ENCODE data around the gene RTP4. TPM values are rescaled to one million over a fixed set of nuclear protein-coding genes. Genes with fewer than 3 reads are reported as not detected.

Gene RTP4
- total and polyA plus RNA-seq, 2 donors from 2014 or later = 5.4 to 8.4 TPM

GRCh38 chr3:187336322-187336721 is 31.9 kb upstream of the RTP4 start:
- no peak for TF ChIP-seq CTCF (IDR thresholded peaks at IDR 0.05; ENCODE audit: borderline replicate concordance, extremely low read depth, insufficient read depth)
- Histone ChIP-seq H3K4me1 (ENCODE audit: control insufficient read depth in 2 of 3, insufficient read depth in 2 of 3, low read depth in 1 of 3, low read length in 3 of 3) (no peaks in the 10 kb centered on the region), H3K9me3 (ENCODE audit: control insufficient read depth in 2 of 3, insufficient read depth in 1 of 3, low read length in 3 of 3) (no peaks in the 10 kb centered on the region), H3K27me3 (ENCODE audit: control insufficient read depth, insufficient read depth, low read length) (no peaks in the 10 kb centered on the region), H3K36me3 (ENCODE audit: control insufficient read depth in 2 of 3, insufficient read depth in 3 of 3, low read length in 3 of 3) (no peaks in the 10 kb centered on the region), H3K4me3 (ENCODE audit: low read length in 3 of 3) (no peak overlapping the region), H3K27ac (ENCODE audit: low read depth in 2 of 2, low read length in 2 of 2) (no peak overlapping the region), H3K9ac (ENCODE audit: low read length in 3 of 3) (no peak overlapping the region)
- FAIRE-seq = no peak
- DNase-seq = peak in 3 of 5 donors; percentile 5 to 76 (median 12)
- intact Hi-C loops (cut with DNase I) = no loop called here

GRCh38 chr3:187340578-187340977 is 27.6 kb upstream of the RTP4 start:
- intact Hi-C loops (cut with DNase I) = no loop called here
- Histone ChIP-seq H3K4me3 (ENCODE audit: low read length in 3 of 3) (no peak overlapping the region), H3K27ac (ENCODE audit: low read depth in 2 of 2, low read length in 2 of 2) (no peak overlapping the region), H3K9ac (ENCODE audit: low read length in 3 of 3) (no peak overlapping the region), H3K9me3 (ENCODE audit: control insufficient read depth in 2 of 3, insufficient read depth in 1 of 3, low read length in 3 of 3) (no peaks in the 10 kb centered on the region), H3K4me1 (ENCODE audit: control insufficient read depth in 2 of 3, insufficient read depth in 2 of 3, low read depth in 1 of 3, low read length in 3 of 3) (no peaks in the 10 kb centered on the region), H3K27me3 (ENCODE audit: control insufficient read depth, insufficient read depth, low read length) (no peaks in the 10 kb centered on the region), H3K36me3 (ENCODE audit: control insufficient read depth in 2 of 3, insufficient read depth in 3 of 3, low read length in 3 of 3) (no peaks in the 10 kb centered on the region)
- DNase-seq (no peak), FAIRE-seq (no peak)
- no peak for TF ChIP-seq CTCF (IDR thresholded peaks at IDR 0.05; ENCODE audit: borderline replicate concordance, extremely low read depth, insufficient read depth)

DNA sequence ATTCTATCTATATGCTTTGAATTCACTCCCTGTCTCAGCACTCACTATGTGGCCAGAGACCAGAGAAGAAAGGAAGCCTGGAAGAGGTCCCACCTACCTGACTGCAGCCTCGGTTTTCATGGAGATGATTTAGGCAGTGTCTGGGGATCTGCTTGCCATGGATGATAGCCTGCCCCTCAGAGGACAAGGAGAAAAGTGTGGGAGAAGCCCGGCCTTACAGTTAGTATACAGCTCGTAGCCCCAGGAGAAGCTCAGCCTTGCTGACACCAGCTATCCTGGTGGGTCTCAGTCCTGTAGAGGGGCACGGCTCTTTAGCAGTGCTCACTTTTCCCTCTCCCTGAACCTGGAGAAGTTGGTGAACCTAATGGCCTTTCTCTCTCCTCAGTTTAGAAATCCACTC is 25.9 kb upstream of the RTP4 start:
- intact Hi-C loops (cut with DNase I) = no loop called here
- no peak for TF ChIP-seq CTCF (IDR thresholded peaks at IDR 0.05; ENCODE audit: borderline replicate concordance, extremely low read depth, insufficient read depth)
- no peak for FAIRE-seq
- Histone ChIP-seq H3K9me3 (ENCODE audit: control insufficient read depth in 2 of 3, insufficient read depth in 1 of 3, low read length in 3 of 3) (no peaks in the 10 kb centered on the region), H3K36me3 (ENCODE audit: control insufficient read depth in 2 of 3, insufficient read depth in 3 of 3, low read length in 3 of 3) (no peaks in the 10 kb centered on the region), H3K4me3 (ENCODE audit: low read length in 3 of 3) (no peak overlapping the region), H3K27ac (ENCODE audit: low read depth in 2 of 2, low read length in 2 of 2) (no peak overlapping the region), H3K27me3 (ENCODE audit: control insufficient read depth, insufficient read depth, low read length) (no peaks in the 10 kb centered on the region), H3K9ac (ENCODE audit: low read length in 3 of 3) (no peak overlapping the region), H3K4me1 (ENCODE audit: control insufficient read depth in 2 of 3, insufficient read depth in 2 of 3, low read depth in 1 of 3, low read length in 3 of 3) (no peaks in the 10 kb centered on the region)
- no peak for DNase-seq

- no peaks in the 10 kb centered on the region for H3K27me3 ChIP-seq (ENCODE audit: control insufficient read depth, insufficient read depth, low read length)
- FAIRE-seq = peak; percentile 30
These were observed 24.5 kb upstream of the RTP4 start for GRCh38 chr3:187343670-187344069.

More at GRCh38 chr3:187343670-187344069, 24.5 kb upstream of the RTP4 start:
- Histone ChIP-seq H3K27ac (ENCODE audit: low read depth in 2 of 2, low read length in 2 of 2) (no peak overlapping the region), H3K36me3 (ENCODE audit: control insufficient read depth in 2 of 3, insufficient read depth in 3 of 3, low read length in 3 of 3) (no peaks in the 10 kb centered on the region), H3K4me1 (ENCODE audit: control insufficient read depth in 2 of 3, insufficient read depth in 2 of 3, low read depth in 1 of 3, low read length in 3 of 3) (no peaks in the 10 kb centered on the region), H3K4me3 (ENCODE audit: low read length in 3 of 3) (no peak overlapping the region), H3K9ac (ENCODE audit: low read length in 3 of 3) (no peak overlapping the region), H3K9me3 (ENCODE audit: control insufficient read depth in 2 of 3, insufficient read depth in 1 of 3, low read length in 3 of 3) (no peaks in the 10 kb centered on the region)
- no peak for TF ChIP-seq CTCF (IDR thresholded peaks at IDR 0.05; ENCODE audit: borderline replicate concordance, extremely low read depth, insufficient read depth)
- intact Hi-C loops (cut with DNase I) = no loop called here
- no peak for DNase-seq

Measured in kidney (tissue), 14 donors.